HG03039 (cell line): ENCODE data around the gene PDE9A.

Source experiments
- ATAC-seq: cut with Tn5 transposase; IDR thresholded peaks from one replicate; pipeline ENCODE4 v1.9.1; 2021; ENCODE audit warnings: mild to moderate bottlenecking, moderate library complexity; ENCODE audit not compliant: unreplicated experiment

Gene PDE9A

DNA sequence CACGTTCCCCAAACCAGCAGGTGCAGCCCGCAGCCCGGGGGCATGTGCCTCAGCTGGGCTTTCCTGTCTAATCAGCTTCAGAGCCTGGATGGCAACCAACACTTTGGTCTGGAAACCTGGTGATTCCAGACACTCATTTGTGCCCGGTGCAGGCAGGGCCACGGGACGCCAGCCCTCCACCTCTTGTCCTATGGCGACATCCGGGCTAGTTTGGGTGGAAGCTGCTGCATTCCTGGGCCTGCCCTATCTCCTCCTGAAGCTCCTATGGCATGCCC lies 114.1 kb downstream of the PDE9A start:
- no peak for ATAC-seq

DNA sequence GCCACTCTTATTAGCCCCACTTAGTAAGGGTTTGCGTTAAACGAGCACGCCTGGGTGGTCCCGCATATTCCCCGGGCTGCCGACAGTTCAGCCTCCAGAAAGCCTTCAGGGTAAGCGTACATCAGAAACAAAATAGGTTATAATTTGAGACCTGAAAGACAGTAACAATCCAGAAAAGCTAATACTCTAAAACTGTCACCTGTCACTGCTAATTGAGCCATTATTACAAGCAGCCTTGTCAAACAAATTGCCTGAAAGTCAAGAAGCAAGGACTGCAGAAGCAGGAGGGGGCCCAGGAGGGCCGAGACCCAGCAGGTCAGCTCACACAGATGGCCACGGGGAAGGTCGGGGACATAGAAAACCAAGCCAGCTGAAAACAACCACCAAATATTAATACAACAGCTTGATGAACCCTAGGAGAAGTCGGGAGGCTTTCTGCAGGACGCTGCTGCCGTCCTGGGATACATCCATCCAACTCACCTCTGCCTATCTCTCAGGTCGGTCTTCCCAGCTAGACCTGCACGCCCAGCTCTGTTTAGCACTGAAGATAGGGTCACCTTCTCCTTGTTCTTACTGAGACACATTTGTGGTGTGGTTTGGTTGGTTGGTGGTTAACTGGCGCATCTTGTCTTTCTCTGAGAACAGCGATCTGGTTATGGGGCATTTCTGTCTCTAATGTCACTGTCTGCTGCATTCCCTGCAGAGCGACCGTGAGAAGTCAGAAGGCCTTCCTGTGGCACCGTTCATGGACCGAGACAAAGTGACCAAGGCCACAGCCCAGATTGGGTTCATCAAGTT lies 115.1 kb downstream of the PDE9A start:
- ATAC-seq, result no peak

DNA sequence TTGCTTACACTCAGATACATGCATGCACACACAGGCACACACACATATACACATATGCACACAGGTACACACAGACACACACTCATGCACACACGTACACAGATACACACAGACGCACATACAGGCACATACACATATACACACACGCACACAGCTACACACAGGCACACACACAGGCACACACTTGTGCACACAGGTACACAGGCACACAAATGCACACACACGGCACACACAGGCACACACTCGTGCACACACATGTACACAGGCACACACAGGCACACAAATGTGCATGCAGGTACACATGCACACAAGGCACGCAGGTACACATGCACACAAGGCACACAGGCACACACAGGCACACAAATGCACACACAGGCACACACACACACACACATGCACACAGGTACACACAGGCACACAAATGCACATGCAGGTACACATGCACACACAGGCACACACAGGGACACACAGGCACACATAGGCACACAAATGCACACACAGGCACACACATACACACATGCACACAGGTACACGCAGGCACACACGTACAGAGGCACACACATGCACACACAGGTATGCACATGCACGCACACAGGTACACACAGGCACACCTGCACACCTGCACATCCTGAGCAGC lies 115.9 kb downstream of the PDE9A start:
- no peak for ATAC-seq

DNA sequence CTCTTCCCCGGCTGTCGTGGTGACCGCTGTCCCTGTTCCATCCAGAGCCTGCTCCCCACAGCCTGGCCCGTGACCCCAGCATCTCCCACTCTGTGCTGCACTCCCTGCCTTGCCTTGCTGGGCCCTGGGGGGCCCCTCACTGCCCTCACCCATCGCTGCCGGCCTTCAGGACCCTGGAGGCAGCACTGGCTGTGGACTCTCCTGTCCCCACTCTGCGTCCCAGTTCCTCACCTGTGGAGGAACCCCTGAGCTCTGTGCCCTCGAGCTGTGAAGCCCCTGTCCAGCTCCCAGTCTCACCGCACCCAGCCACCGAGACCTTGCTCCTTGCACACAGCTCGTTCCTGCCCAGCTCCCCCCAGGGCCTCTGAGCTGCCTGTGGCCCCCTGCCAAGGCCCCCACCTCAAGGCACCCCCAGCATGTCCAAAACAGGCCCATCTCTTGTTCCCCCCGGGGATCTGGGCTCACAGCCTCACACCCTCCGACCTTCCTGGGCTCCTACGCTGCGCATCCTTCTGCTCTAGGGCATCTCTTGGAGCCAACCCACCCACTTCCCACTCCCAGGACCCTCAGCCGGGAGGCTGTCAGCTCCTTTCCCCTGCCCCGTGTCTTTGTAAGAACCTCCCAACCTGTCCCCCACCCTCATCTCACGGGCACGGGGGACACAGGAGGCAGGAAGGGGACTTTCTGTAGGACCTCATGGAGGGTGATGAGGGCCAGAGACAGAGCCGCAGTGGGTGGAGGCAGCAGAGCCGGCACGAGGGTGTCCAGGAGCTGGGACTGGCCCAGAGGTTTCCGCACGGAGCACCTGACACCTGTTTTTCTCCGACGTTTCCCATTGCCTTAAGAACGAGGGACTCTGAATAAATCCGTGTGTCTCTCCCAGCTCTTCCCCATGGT lies 116.6 kb downstream of the PDE9A start:
- ATAC-seq, result no peak

DNA sequence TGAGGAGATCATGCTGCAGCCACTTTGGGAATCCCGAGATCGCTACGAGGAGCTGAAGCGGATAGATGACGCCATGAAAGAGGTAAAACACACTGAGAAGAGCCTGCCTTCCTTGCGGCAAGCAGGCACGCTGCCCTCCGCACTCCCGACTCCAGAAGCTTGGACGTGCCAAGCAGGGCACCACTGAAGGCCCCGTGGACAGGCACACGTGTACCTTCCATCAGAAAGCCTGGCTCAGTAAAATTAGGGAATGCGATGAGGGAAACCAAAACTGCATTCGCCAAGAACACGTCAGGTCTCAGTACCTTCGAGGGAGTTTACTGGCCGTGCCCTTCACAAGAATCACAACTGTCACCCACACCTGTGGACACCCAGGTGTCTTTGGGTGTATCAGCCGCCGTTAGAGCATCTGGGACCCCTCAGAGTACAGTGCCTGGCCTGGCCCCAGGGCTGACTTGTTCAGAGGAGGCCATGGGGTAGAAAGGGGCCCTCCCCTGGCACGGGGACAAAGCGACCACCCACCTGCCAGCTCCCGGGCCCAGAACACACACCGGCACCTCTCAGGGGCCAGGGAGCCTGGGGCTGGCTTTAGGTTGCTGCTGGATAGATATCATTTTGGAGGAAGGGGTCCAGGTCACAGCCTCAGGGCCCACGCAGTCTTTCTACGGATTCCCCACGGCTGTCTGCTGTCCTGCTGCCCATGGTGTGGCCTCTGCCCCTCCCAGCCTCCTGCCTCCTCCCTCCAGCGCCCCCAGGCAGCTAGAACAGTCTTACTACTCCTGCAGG lies 117.5 kb downstream of the PDE9A start:
- ATAC-seq, result no peak

DNA sequence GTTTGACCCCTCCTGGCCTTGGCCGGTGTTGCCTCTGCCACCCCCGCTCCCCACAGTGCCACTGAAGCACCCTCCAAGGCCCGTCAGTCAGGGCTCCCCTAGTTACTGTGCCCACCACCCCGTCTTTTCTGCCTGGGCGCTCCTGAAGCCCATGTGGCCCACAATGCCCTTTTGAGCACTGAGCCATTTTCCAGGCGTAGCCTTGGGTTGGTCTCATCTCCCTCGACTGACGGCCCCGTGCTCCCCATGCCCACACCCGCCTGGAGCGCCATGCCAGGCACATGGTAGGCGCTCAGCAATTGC lies 118.0 kb downstream of the PDE9A start:
- ATAC-seq, result no peak

DNA sequence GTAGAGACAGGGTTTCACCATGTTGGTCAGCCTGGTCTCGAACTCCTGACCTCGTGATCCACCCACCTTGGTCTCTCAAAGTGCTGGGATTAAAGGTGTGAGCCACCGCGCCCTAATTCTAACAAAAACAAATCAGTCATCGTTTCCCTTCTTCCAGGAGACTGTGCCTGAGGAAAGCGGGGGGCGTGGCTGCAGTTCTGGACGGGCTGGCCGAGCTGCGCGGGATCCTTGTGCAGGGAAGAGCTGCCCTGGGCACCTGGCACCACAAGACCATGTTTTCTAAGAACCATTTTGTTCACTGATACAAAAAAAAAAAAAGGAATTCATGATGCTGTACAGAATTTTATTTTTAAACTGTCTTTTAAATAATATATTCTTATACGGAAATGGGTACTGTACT lies 121.7 kb downstream of the PDE9A start:
- no peak for ATAC-seq

DNA sequence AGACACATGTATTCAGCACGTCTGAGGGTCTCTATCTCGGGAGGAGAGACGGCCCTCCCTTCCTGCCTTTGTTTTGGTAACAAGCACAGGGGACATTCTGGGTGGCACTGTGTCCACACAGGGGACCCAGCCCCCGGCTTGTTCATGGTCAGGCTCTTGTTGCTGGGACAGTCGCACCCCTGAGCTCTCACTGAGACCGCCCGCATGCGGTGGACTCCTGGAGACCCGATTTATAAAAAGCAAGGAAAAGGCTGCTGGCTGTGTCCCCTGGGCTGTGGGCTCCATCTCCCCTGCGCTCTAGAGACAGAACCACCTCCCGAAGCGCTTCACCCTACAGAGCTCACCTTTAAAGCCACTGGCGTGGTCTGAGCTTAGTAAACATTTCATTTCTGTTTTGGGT lies 122.5 kb downstream of the PDE9A start:
- ATAC-seq, result no peak

DNA sequence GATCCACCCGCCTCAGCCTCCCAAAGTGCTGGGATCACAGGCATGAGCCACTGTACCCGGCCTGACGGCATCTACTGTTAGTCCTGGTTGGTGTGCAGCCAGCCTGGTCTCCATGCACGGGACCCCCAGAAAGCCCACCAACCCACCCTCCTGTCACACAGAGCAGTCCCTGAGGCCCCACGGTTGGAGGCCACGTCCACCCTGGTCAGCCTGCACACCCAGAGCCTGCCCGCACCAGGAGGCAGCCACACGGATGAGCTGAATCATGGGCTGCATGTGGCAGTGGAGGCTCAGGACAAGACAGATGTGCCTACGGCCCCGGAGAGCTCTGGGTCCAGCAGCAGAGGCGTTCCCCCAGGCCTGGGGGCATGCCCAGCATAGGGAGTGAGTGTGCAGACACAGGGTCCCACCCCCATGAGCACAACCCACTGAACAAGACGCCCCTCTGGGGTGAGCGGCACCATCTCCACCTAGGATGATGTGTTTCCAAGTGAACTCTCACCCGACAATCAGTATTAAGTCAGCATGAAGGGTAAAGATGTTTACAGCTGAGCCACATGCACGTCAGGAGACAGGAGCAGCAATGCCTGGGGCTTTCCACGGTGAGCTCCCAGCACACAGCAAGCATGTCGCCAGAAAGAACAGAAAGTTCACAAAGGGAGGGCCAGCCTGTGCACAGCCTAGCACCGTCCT lies 123.8 kb downstream of the PDE9A start:
- ATAC-seq, result no peak

DNA sequence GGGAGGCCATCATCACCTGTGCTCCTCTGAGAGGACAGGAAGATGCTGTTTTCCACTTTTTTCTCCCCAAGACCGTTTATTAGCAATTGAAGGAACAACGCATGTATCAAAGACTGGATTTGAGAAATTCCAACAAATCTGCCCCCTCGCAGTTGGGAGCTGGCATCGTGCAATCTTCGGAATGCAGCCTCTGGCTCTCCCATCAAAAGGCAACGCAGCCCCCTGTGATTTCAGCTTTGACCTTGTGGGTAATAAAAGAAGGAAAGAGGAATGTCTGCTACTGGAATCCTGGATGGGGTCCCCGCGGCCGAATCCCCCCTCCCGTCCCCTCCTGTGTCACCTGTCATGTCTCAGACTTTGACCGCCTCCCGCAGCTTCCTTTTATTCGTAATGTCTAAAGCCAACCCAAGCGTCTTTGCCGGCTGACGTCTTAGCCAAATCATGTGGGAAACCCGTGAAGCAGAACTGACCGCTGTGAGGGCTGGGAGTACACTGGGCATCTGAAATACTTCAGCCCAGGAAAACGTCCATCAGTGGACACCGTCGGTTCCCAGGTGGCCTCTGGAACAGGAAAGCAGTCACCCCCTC lies 124.4 kb downstream of the PDE9A start:
- no peak for ATAC-seq

DNA sequence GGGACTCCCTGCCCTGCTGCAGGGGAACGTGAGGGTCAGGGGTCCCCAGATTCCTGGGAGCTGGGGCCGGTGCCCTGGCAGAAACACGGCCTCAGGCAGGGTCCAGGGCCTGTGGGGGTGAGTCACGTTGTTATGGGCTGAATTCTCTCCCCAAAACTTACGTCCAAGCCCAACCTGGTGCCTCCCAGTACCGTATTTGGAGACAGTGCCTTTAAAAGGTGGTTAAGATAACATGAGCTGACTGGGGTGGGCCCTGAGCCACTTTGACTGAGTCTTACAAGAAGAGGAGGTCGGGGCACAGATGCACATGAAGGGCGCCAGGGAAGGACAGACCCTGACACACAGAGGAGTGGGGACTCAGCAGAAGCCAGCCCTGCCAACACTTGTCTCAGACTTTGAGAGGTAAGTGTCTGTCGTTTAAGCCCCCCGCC lies 126.0 kb downstream of the PDE9A start:
- no peak for ATAC-seq

DNA sequence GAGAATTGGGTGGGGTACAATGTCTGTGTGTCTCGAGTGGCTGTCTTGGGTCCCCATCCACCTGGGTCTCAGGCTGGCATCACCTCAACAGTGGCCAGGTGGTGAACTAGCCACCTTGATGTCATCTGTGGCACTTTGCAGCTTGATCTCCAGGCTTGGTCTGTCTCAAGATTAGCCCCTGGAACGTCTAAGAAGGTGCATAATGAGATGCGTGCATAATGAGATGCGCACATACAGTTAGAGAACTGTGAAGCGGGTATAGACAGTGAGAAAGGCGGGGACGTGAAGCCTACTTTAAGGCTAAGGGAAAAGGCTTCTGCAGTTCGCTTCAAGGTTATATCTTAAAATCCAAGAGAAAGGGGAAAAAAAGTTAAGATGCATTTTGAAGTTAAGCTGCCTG lies 127.2 kb downstream of the PDE9A start:
- no peak for ATAC-seq

DNA sequence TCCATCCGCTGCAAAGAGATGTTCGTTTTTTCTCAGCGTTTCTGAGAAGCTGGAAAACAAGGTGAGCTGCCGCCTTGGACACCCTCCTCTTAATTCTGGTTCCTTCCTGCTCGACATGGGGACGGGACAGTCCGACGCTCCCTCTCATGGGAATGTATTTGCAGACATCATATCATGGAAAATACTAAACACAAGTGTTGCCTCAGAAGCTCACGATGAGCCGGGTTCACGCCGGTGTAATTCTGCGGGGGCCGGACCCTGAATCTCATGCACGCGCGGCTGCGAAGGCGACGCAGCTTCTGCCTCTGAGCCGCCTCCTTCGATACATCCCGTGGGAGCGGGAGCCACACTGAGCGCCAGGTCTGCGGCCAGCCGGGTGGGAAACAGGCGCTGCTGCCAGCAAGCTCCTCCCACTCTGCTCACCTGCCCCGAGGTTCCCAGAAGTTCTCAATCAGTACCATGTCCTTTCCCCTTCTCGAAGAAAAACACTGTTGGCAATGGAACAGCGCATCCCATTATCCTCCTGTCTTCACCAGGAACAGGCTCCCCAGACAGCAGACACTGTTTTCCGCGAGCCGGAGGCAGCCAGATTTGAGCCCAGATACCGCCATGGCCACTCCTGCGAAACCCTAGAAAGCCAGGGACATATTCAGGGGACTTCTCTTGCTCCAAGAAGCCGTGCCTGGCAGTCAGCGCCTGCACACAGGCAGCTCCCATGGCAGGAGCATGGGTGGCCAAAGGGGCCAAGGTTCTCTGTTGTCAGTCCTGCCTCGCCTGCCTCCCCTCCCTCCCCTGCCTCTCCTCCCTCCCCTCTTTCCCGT lies 127.9 kb downstream of the PDE9A start:
- no peak for ATAC-seq

DNA sequence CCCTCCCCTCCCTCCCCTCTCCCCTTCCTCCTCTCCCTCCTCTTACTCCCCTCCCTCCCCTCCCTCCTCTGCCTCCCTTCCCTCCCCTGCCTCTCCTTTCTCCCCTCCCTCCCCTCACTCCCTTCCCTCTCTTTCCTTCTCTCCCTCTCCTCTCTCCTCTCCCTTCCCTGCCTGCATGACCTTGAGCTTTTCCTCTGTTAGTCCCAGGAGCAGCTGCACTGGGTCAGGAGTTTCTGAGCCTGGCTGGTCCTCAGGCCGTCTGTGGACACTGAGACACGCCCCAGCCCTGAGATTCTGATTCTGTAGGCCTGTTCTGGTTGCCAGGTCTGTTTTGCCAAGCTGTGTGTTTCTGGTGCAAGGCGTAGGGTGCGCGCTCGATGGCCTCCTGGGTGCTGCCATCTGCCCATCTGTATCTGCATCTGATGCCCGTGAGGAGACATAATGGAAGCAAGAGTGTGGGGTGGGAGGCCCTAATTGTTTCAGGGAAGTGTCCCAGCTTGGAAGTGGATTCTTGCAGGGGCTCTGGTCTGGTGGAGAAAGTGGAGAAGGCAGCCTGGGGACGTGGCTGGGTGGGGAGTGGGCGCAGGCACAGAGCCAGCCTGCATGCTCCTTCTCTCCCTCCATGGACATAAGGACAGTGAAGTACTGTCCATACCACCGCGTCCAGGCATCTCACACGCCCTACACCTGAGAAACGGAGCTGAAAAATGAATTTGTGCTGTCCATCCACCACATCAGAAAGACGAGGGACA lies 128.7 kb downstream of the PDE9A start:
- ATAC-seq, result no peak

DNA sequence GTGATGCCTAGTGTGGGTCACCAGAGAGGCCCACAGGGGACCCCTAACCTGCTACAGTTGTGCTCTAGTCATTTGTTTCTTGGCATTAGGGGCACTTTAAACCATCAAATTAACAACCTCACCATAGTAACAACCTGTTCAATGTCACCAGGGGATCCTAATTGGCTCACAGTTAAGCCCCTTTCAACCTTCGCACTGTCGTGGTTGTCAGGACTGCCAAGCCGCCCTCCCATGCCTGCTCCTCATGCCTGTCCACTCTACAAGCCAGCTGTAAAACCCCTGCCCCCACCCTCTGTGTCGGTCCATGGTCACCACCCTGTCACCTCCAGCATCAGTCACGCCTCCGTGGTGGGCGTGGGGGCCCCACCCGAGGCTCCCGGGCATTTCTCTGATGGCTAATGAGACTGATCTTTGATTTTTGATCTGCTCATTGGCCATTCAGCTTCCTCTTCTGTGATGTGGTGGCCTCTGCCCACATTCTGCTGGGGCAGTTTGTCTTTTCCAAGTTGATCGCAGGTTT lies 129.4 kb downstream of the PDE9A start:
- ATAC-seq, result no peak

DNA sequence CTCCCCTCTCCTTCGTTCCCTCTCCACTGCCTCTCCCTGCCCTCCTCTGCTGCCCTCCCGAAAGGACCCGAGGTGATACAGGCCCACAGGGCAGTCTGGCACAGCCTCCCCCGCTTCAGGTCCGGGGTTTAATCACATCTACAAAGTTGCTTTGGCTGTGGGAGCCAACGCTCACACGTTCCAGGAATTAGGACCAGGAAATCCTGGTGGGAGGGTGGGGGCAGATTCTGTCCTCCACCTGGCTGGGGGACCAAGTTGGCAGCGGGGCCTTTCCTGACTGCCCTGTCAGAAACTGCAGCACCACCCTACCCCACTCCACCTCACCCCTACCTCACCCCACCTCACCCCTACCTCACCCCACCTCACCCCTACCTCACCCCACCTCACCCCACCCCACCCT lies 130.9 kb downstream of the PDE9A start:
- no peak for ATAC-seq

DNA sequence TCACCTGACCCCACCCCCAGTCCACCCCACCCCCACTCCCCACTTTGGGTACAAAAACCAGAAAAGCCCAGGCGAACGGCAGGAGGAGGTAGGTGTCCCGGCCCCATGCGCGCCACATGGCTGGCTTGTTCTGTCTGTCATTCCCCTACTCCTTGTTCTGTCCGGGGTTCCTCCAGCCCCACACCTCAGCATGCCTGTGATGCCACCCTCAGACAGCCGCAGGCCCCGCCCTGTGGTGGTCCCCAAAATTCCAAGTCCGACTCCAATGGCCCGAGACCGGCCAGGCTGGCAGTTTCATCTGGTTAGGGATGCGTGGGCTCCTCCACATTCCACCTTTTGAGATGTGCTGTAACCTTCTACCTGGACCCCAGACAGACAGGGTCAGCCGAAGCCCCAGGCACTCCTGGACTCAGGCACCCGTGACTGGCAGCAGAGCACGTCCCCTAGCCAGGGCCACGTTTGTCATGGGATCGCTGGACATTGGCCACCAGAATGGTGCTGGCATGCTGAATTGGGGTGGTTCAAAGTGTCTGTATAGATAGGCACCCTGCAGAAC lies 131.6 kb downstream of the PDE9A start:
- ATAC-seq, result no peak
